ENCODE measurements around the gene CREG2. TPM values are rescaled to one million over a fixed set of nuclear protein-coding genes. Genes with fewer than 3 reads are reported as not detected.

The CREG2 gene
- total RNA-seq, 4 donors from 2014 or later, result not detected

GRCh38 chr2:101395545-101396315, 8.4 kb upstream of the CREG2 start:
- Histone ChIP-seq H3K4me3 (no peak overlapping the region), H3K4me1 (no peaks in the 10 kb centered on the region), H3K27me3 (peaks cover 0 to 19% (median 7%) of the 10 kb centered on the region in 3 donors), H3K27ac (no peak overlapping the region), H3K36me3 (no peaks in the 10 kb centered on the region), H3K9me3 (no peaks in the 10 kb centered on the region)
- intact Hi-C loops (cut with DNase I; ENCODE audit: low total_unique reads), result no loop called here
- in situ Hi-C loops (cut with MboI; ENCODE audit: low sequenced_read_pairs in 4 of 4), result no loop called here
- ATAC-seq (no peak), DNase-seq (no peak)
- TF ChIP-seq CTCF (IDR thresholded peaks at IDR 0.05 in 4 of 5, conservative IDR thresholded peaks at IDR 0.05 in 1 of 5) (no peak), POLR2A (IDR thresholded peaks at IDR 0.05) (no peak)

- no peak for ATAC-seq
- Histone ChIP-seq H3K36me3 (no peaks in the 10 kb centered on the region), H3K4me3 (no peak overlapping the region), H3K27me3 (peaks cover 21 to 33% (median 27%) of the 10 kb centered on the region in 3 donors), H3K4me1 (peaks cover 0 to 6% of the 10 kb centered on the region in 2 donors), H3K9me3 (no peaks in the 10 kb centered on the region), H3K27ac (no peak overlapping the region)
- no peak for TF ChIP-seq CTCF (IDR thresholded peaks at IDR 0.05 in 4 of 5, conservative IDR thresholded peaks at IDR 0.05 in 1 of 5)
- TF ChIP-seq POLR2A (IDR thresholded peaks at IDR 0.05), result no peak
- DNase-seq, result no peak
- intact Hi-C loops (cut with DNase I; ENCODE audit: low total_unique reads) (no loop called here), in situ Hi-C loops (cut with MboI; ENCODE audit: low sequenced_read_pairs in 4 of 4) (no loop called here)
Measured at GRCh38 chr2:101388232-101388631, 929 bp upstream of the CREG2 start.

- Histone ChIP-seq H3K9me3 (no peaks in the 10 kb centered on the region), H3K4me1 (peaks cover 0 to 6% of the 10 kb centered on the region in 2 donors), H3K4me3 (peak overlapping the region; percentile 30 to 48 (median 41)), H3K36me3 (no peaks in the 10 kb centered on the region), H3K27ac (no peak overlapping the region), H3K27me3 (peaks cover 21 to 33% (median 31%) of the 10 kb centered on the region in 3 donors)
- ATAC-seq, result no peak
- no peak for DNase-seq
- TF ChIP-seq POLR2A (IDR thresholded peaks at IDR 0.05) (no peak), CTCF (IDR thresholded peaks at IDR 0.05 in 4 of 5, conservative IDR thresholded peaks at IDR 0.05 in 1 of 5) (no peak)
- in situ Hi-C loops (cut with MboI; ENCODE audit: low sequenced_read_pairs in 4 of 4), result no loop called here
- intact Hi-C loops (cut with DNase I; ENCODE audit: low total_unique reads), result no loop called here
Measured at GRCh38 chr2:101386599-101387150, 628 bp downstream of the CREG2 start.

GRCh38 chr2:101383016-101383541, 4.2 kb downstream of the CREG2 start:
- Histone ChIP-seq H3K9me3 (no peaks in the 10 kb centered on the region), H3K27ac (no peak overlapping the region), H3K4me3 (no peak overlapping the region), H3K4me1 (peaks cover 0 to 6% of the 10 kb centered on the region in 2 donors), H3K36me3 (no peaks in the 10 kb centered on the region), H3K27me3 (peaks cover 21 to 31% (median 28%) of the 10 kb centered on the region in 3 donors)
- in situ Hi-C loops (cut with MboI; ENCODE audit: low sequenced_read_pairs in 4 of 4) (no loop called here), intact Hi-C loops (cut with DNase I; ENCODE audit: low total_unique reads) (no loop called here)
- DNase-seq (no peak), ATAC-seq (no peak)
- TF ChIP-seq POLR2A (IDR thresholded peaks at IDR 0.05) (no peak), CTCF (IDR thresholded peaks at IDR 0.05 in 4 of 5, conservative IDR thresholded peaks at IDR 0.05 in 1 of 5) (no peak)

Data from gastrocnemius medialis (tissue), 4 donors.